Trophoblast cell (in vitro differentiated cells and primary cell): ENCODE measurements around the gene DNMT1.

Source experiments
- DNase-seq, 2 donors: peaks; one replicate each; pipeline ENCODE4 v3.0.0-alpha.2; 2016
- H2AFZ ChIP-seq: 2 replicates; pipeline ENCODE4 v1.6.1; 2013; ENCODE audit warnings: low read length, moderate library complexity, mild to moderate bottlenecking; ENCODE audit not compliant: insufficient read depth, poor library complexity
- H2AK5ac ChIP-seq: 2 replicates; pipeline ENCODE4 v1.6.1; 2013; ENCODE audit warnings: mild to moderate bottlenecking, low read length
- H2BK120ac ChIP-seq: 2 replicates; pipeline ENCODE4 v1.6.1; 2013; ENCODE audit warnings: low read length, mild to moderate bottlenecking, moderate library complexity; ENCODE audit not compliant: insufficient read depth, poor library complexity
- H2BK12ac ChIP-seq: 2 replicates; pipeline ENCODE4 v1.6.1; 2013; ENCODE audit warnings: mild to moderate bottlenecking, low read length, moderate library complexity
- H2BK5ac ChIP-seq: 2 replicates; pipeline ENCODE4 v1.6.1; 2013; ENCODE audit warnings: low read length, low read depth, moderate library complexity, mild to moderate bottlenecking; ENCODE audit not compliant: poor library complexity
- H3K14ac ChIP-seq: 2 replicates; pipeline ENCODE4 v1.6.1; 2013; ENCODE audit warnings: mild to moderate bottlenecking, low read length
- H3K18ac ChIP-seq: 2 replicates; pipeline ENCODE4 v1.6.1; 2013; ENCODE audit warnings: mild to moderate bottlenecking, low read length
- H3K23ac ChIP-seq: 2 replicates; pipeline ENCODE4 v1.6.1; 2013; ENCODE audit warnings: low read length
- H3K27ac ChIP-seq: 2 replicates; pipeline ENCODE4 v1.5.1; 2013; ENCODE audit warnings: low read depth, mild to moderate bottlenecking, inconsistent platforms, low read length, moderate library complexity
- H3K27me3 ChIP-seq: 2 replicates; pipeline ENCODE4 v1.6.1; 2013; ENCODE audit warnings: inconsistent platforms, mild to moderate bottlenecking, low read length, moderate library complexity; ENCODE audit not compliant: insufficient read depth
- H3K36me3 ChIP-seq, 2 experiments: 1 replicate in 1 of 2; 2 replicates in 1 of 2; pipeline ENCODE4 v1.6.1; 2013; ENCODE audit warnings: low read length in 2 of 2, mild to moderate bottlenecking in 2 of 2, moderate library complexity in 1 of 2; ENCODE audit not compliant: insufficient read depth in 2 of 2, control insufficient read depth in 1 of 2
- H3K4ac ChIP-seq: 2 replicates; pipeline ENCODE4 v1.6.1; 2013; ENCODE audit warnings: low read depth, mild to moderate bottlenecking, low read length, moderate library complexity
- H3K4me1 ChIP-seq, 2 experiments: 1 replicate in 1 of 2; 2 replicates in 1 of 2; pipeline ENCODE4 v1.6.1; 2013; ENCODE audit warnings: low read length in 2 of 2, mild to moderate bottlenecking in 2 of 2, moderate library complexity in 1 of 2; ENCODE audit not compliant: insufficient read depth in 2 of 2, control insufficient read depth in 1 of 2
- H3K4me2 ChIP-seq: 2 replicates; pipeline ENCODE4 v1.6.1; 2013; ENCODE audit warnings: inconsistent platforms, mild to moderate bottlenecking, low read length, moderate library complexity
- H3K4me3 ChIP-seq: 2 replicates; pipeline ENCODE4 v1.5.1; 2013; ENCODE audit warnings: mild to moderate bottlenecking, low read depth, low read length, inconsistent platforms
- H3K79me1 ChIP-seq: one replicate; pipeline ENCODE4 v1.6.1; 2013; ENCODE audit warnings: low read length
- H3K79me2 ChIP-seq: 2 replicates; pipeline ENCODE4 v1.6.1; 2013; ENCODE audit warnings: low read length, mild to moderate bottlenecking; ENCODE audit not compliant: control insufficient read depth, insufficient read depth, poor library complexity
- H3K9ac ChIP-seq: 2 replicates; pipeline ENCODE4 v1.6.1; 2013; ENCODE audit warnings: mild to moderate bottlenecking, low read length
- H3K9me3 ChIP-seq: 2 replicates; pipeline ENCODE4 v1.6.1; 2013; ENCODE audit warnings: low read depth, mild to moderate bottlenecking, control low read depth, inconsistent platforms, low read length; ENCODE audit not compliant: insufficient read depth
- H4K12ac ChIP-seq: 2 replicates; pipeline ENCODE4 v1.6.1; 2013; ENCODE audit warnings: low read depth, mild to moderate bottlenecking, low read length, moderate library complexity
- H4K8ac ChIP-seq: 2 replicates; pipeline ENCODE4 v1.6.1; 2013; ENCODE audit warnings: low read depth, mild to moderate bottlenecking, low read length, moderate library complexity
- H4K91ac ChIP-seq: one replicate; pipeline ENCODE4 v1.6.1; 2013; ENCODE audit warnings: low read depth, mild to moderate bottlenecking, low read length, moderate library complexity
- WGBS: extraction: QIAGEN DNeasy Blood & Tissue Kit; methylation state at CpG from one replicate; pipeline ENCODE4 v1.1.7; 2013; ENCODE audit warnings: missing lambda C conversion rate; ENCODE audit not compliant: insufficient read length, insufficient coverage; ENCODE audit errors: extremely low coverage; 5-methylcytosine and 5-hydroxymethylcytosine counted together

Gene DNMT1

DNA sequence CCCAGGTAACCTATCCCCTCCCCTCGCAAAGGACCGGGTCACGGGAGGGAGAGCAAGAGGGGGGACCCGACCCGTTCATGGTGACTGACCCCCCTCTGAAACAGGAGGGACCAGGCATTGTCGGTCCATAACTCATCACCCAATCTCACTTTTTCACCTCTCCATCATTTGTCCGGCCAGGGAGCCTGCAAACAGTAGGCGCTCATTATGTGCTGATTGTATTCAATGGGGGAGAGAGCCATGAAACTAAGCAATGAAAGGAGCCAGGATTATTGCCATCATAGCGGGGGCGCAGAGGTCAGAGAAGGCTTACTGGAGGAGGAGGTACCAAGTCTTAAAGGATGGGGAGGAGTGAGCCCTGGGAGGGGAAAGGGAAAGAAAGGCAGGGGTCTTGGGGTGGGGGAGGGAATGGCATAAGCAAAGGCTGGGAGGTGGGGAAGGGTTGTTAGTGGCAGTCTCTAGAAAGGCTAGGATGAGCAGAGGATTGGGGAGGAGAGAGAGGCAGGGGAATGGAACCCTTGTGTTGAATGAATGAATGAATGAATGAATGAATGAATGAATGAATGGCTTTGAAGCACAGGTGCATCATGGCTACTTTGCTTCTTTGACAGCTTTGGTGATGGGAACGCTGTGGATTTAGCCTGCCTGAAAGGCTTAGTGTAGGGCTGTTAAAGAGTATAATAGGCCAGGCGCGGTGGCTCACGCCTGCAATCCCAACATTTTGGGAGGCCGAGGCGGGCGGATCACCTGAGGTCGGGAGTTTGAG, 107.3 kb downstream of the DNMT1 start:
- Histone ChIP-seq H3K18ac (no peak overlapping the region), H3K36me3 (no peaks in the 10 kb centered on the region), H4K12ac (no peak overlapping the region), H4K8ac (no peak overlapping the region), H2AFZ (no peak overlapping the region), H2BK12ac (no peak overlapping the region), H3K79me2 (no peaks in the 10 kb centered on the region), H3K9me3 (peaks cover 5% of the 10 kb centered on the region), H2AK5ac (no peak overlapping the region), H3K4me3 (no peak overlapping the region), H2BK5ac (no peak overlapping the region), H3K4me1 (peaks cover 3 to 4% of the 10 kb centered on the region in 2 experiments), H3K14ac (no peak overlapping the region), H3K23ac (no peak overlapping the region), H2BK120ac (no peak overlapping the region), H3K4me2 (no peak overlapping the region), H4K91ac (no peak overlapping the region), H3K4ac (no peak overlapping the region), H3K9ac (no peak overlapping the region), H3K79me1 (no peaks in the 10 kb centered on the region), H3K27me3 (peaks cover 19% of the 10 kb centered on the region), H3K27ac (no peak overlapping the region)
- DNase-seq = no peak
- no CpG with 5 or more reads among the region's 18 CpGs for WGBS

DNA sequence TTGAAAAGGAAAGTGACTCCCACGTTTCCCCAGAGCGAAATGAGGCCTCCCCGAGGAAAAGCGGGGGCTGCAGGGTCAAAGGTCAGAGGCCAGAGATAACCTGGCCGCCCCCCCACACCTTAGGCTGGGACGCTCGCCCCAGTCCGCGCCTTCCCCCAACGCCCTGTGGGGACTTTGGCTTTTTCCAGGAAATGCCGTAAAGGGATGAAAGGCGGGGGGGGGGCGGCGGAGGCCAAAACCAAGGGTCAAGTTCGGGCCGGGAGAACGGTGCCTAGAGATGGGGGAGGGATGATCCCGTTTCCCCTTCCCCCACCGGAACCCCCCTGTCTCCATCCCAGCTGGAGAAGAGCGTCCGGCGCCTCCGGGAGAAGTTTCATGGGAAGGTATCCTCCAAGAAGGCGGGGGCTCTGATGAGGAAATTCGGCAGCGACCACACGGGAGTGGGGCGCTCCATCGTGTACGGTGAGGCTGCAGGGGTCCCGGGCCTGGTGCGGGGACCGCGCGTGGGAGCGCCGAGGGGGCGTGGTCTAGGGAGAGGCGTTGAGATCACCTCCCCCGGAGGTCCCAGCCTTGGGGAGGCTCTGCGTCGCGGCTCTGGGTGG, 108.1 kb downstream of the DNMT1 start:
- Histone ChIP-seq H3K4me2 (peak overlapping the region; percentile 81), H2BK120ac (no peak overlapping the region), H3K18ac (no peak overlapping the region), H3K79me2 (no peaks in the 10 kb centered on the region), H2BK12ac (no peak overlapping the region), H3K79me1 (no peaks in the 10 kb centered on the region), H3K27ac (no peak overlapping the region), H3K27me3 (peaks cover 19% of the 10 kb centered on the region), H4K8ac (peak overlapping the region; percentile 57), H4K12ac (no peak overlapping the region), H2BK5ac (no peak overlapping the region), H2AFZ (no peak overlapping the region), H3K4me3 (peak overlapping the region; percentile 19), H3K23ac (no peak overlapping the region), H3K9ac (no peak overlapping the region), H4K91ac (no peak overlapping the region), H3K14ac (no peak overlapping the region), H3K4ac (no peak overlapping the region), H3K36me3 (no peaks in the 10 kb centered on the region), H3K4me1 (peaks cover 3 to 4% of the 10 kb centered on the region in 2 experiments), H3K9me3 (peaks cover 5% of the 10 kb centered on the region), H2AK5ac (no peak overlapping the region)
- no peak for DNase-seq
- WGBS = no CpG with 5 or more reads among the region's 43 CpGs

DNA sequence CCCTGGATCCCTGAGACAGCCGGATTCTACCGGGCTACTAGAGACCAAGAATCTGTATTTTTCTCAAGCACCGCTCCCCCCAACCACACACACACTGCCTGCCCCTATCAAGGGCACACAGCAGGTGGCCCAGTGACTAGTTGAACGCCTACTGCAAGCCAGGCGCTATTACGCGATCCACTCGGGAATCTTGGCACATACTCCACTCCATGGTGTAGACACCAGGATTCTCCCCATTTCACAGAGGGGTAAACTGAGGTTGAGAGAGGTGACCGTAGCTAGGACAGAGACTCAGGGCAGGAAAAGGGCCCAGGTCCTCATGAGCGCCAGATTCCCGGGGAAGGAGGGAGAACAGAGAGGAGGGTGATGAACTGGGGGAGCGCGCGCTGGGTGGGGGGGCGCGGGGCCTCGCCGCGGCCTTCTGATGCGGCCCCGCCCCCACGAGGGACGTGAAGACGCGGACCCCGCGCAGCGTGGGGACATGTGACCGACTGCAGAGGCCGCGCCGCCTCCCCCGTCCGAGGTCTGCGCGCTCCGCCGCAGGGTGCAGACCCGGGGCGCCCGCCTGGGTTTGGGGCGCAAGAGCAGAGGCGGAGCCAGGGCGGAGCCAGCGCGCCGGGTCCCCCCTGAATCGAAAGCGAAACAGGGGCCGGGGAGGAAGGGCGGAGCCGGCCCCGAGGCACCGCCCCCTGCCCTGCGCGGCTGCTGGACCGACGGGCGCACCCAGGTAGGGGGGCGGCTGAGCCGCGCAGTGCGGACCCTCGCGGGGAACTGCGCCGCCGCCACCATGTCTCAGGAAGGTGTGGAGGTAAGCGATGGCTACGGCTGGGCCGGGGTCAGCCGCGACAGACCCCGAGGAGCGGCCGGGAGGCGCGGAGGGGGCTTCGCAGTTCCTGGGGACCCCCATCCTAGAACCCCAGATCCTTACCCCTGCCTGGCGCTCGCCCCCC, 108.8 kb downstream of the DNMT1 start, which contains the start of gene SHFL:
TSS of gene SHFL (plus strand) at position 677 of the 950 bp plus-strand sequence. CDS start at position 788, 111 bp downstream.
- Histone ChIP-seq H4K91ac (no peak within 1 kb of the TSS), H3K4me3 (peak within 1 kb of the TSS; percentile 63), H3K27me3 (peaks cover 19% of the 10 kb centered on the region), H2BK5ac (no peak within 1 kb of the TSS), H3K4me2 (peak within 1 kb of the TSS; percentile 81), H3K27ac (no peak within 1 kb of the TSS), H3K4me1 (peaks cover 3 to 4% of the 10 kb centered on the region in 2 experiments), H3K23ac (no peak within 1 kb of the TSS), H3K9me3 (peaks cover 5% of the 10 kb centered on the region), H2BK12ac (no peak within 1 kb of the TSS), H3K79me2 (no peaks in the 10 kb centered on the region), H4K8ac (peak within 1 kb of the TSS; percentile 57), H2BK120ac (no peak within 1 kb of the TSS), H3K4ac (no peak within 1 kb of the TSS), H3K9ac (peak within 1 kb of the TSS; percentile 23), H3K79me1 (no peaks in the 10 kb centered on the region), H2AFZ (peak within 1 kb of the TSS; percentile 61), H4K12ac (peak within 1 kb of the TSS; percentile 40), H3K18ac (no peak within 1 kb of the TSS), H2AK5ac (no peak within 1 kb of the TSS), H3K14ac (no peak within 1 kb of the TSS), H3K36me3 (no peaks in the 10 kb centered on the region)
- no CpG with 5 or more reads among the region's 81 CpGs for WGBS
- DNase-seq = peak in 1 of 2 donors; percentile 21

DNA sequence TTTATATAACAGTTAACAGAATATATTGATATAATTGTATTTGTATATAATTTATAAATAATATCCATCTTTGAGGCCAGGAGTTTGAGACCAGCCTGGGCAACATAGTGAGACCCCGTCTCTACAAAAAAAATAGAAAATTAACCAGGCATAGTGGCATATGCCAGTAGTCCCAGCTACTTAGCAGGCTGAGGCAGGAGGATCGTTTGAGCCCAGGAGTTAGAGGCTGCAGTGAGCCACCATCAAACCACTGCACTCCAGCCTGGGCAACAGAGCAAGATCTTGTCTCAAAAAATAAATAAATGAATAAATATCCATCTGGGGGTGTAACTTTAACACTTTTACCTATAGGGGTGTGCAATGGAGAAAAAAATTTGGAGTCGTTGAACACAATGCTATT, 110.0 kb downstream of the DNMT1 start:
- Histone ChIP-seq H3K4ac (no peak overlapping the region), H3K27me3 (peaks cover 19% of the 10 kb centered on the region), H4K91ac (no peak overlapping the region), H4K12ac (no peak overlapping the region), H3K36me3 (no peaks in the 10 kb centered on the region), H3K4me3 (no peak overlapping the region), H3K27ac (no peak overlapping the region), H3K9ac (no peak overlapping the region), H2BK12ac (no peak overlapping the region), H3K79me2 (no peaks in the 10 kb centered on the region), H3K23ac (no peak overlapping the region), H3K4me2 (no peak overlapping the region), H3K9me3 (peaks cover 5% of the 10 kb centered on the region), H2BK5ac (no peak overlapping the region), H3K14ac (no peak overlapping the region), H2AFZ (no peak overlapping the region), H3K79me1 (no peaks in the 10 kb centered on the region), H3K18ac (no peak overlapping the region), H2BK120ac (no peak overlapping the region), H3K4me1 (peaks cover 3 to 4% of the 10 kb centered on the region in 2 experiments), H2AK5ac (no peak overlapping the region), H4K8ac (no peak overlapping the region)
- DNase-seq = no peak
- no CpG with 5 or more reads among the region's 3 CpGs for WGBS
